KOPT-K1 (cell line): ENCODE data around the gene PTPRN2.

ENCODE experiments used
- H3K27ac ChIP-seq: fragments of 200-600 bp; sonication (generic); 2 replicates; pipeline ENCODE4 v1.5.1; 2016; ENCODE audit warnings: antibody characterized with exemption, mild to moderate bottlenecking, low read depth, low read length; ENCODE audit not compliant: poor library complexity, severe bottlenecking
- H3K36me3 ChIP-seq: fragments of 200-600 bp; sonication (generic); 2 replicates; pipeline ENCODE4 v1.5.1; 2017; ENCODE audit warnings: antibody characterized with exemption, mild to moderate bottlenecking, low read length, moderate library complexity; ENCODE audit not compliant: insufficient read depth
- H3K9me3 ChIP-seq: fragments of 200-600 bp; sonication (generic); 2 replicates; pipeline ENCODE4 v1.5.1; 2017; ENCODE audit warnings: antibody characterized with exemption, low read length, mild to moderate bottlenecking; ENCODE audit not compliant: insufficient read depth, poor library complexity, severe bottlenecking

The PTPRN2 gene

GRCh38 chr7:157863906-157864810 is 723.5 kb downstream of the PTPRN2 start:
- Histone ChIP-seq H3K27ac (no peak overlapping the region), H3K9me3 (peaks cover 17% of the 10 kb centered on the region), H3K36me3 (no peaks in the 10 kb centered on the region)

GRCh38 chr7:157863176-157863575 is 724.4 kb downstream of the PTPRN2 start:
- no peak overlapping the region for H3K27ac ChIP-seq
- peaks cover 10% of the 10 kb centered on the region for H3K9me3 ChIP-seq
- H3K36me3 ChIP-seq: no peaks in the 10 kb centered on the region

- H3K36me3 ChIP-seq: no peaks in the 10 kb centered on the region
- H3K27ac ChIP-seq: no peak overlapping the region
- peaks cover 5% of the 10 kb centered on the region for H3K9me3 ChIP-seq
Observed at GRCh38 chr7:157862731-157863130, 724.9 kb downstream of the PTPRN2 start.

- Histone ChIP-seq H3K9me3 (no peaks in the 10 kb centered on the region), H3K36me3 (no peaks in the 10 kb centered on the region), H3K27ac (no peak overlapping the region)
Observed at GRCh38 chr7:157861551-157861950, 726.1 kb downstream of the PTPRN2 start.

- H3K9me3 ChIP-seq: no peaks in the 10 kb centered on the region
- no peaks in the 10 kb centered on the region for H3K36me3 ChIP-seq
- H3K27ac ChIP-seq: no peak overlapping the region
Observed at GRCh38 chr7:157861031-157861491, 726.6 kb downstream of the PTPRN2 start.

GRCh38 chr7:157860406-157860805 is 727.2 kb downstream of the PTPRN2 start:
- Histone ChIP-seq H3K36me3 (no peaks in the 10 kb centered on the region), H3K9me3 (no peaks in the 10 kb centered on the region)

GRCh38 chr7:157859915-157860314 is 727.7 kb downstream of the PTPRN2 start:
- H3K27ac ChIP-seq: no peak overlapping the region
- no peaks in the 10 kb centered on the region for H3K9me3 ChIP-seq
- H3K36me3 ChIP-seq: no peaks in the 10 kb centered on the region

More at GRCh38 chr7:157860406-157860805, 727.2 kb downstream of the PTPRN2 start:
- H3K27ac ChIP-seq: no peak overlapping the region

- Histone ChIP-seq H3K36me3 (no peaks in the 10 kb centered on the region), H3K27ac (no peak overlapping the region), H3K9me3 (no peaks in the 10 kb centered on the region)
Observed at GRCh38 chr7:157857578-157858075, 730.0 kb downstream of the PTPRN2 start.

GRCh38 chr7:157856873-157857577 is 730.6 kb downstream of the PTPRN2 start:
- H3K9me3 ChIP-seq: no peaks in the 10 kb centered on the region
- H3K36me3 ChIP-seq: no peaks in the 10 kb centered on the region
- no peak overlapping the region for H3K27ac ChIP-seq

- H3K27ac ChIP-seq: no peak overlapping the region
- H3K9me3 ChIP-seq: no peaks in the 10 kb centered on the region
Observed at GRCh38 chr7:157855452-157856213, 732.0 kb downstream of the PTPRN2 start.

GRCh38 chr7:157855016-157855415 is 732.6 kb downstream of the PTPRN2 start:
- Histone ChIP-seq H3K27ac (no peak overlapping the region), H3K9me3 (no peaks in the 10 kb centered on the region), H3K36me3 (no peaks in the 10 kb centered on the region)

More at GRCh38 chr7:157855452-157856213, 732.0 kb downstream of the PTPRN2 start:
- no peaks in the 10 kb centered on the region for H3K36me3 ChIP-seq

- Histone ChIP-seq H3K36me3 (no peaks in the 10 kb centered on the region), H3K27ac (no peak overlapping the region), H3K9me3 (no peaks in the 10 kb centered on the region)
Observed at GRCh38 chr7:157854066-157854891, 733.3 kb downstream of the PTPRN2 start.

- no peak overlapping the region for H3K27ac ChIP-seq
- H3K36me3 ChIP-seq: no peaks in the 10 kb centered on the region
- no peaks in the 10 kb centered on the region for H3K9me3 ChIP-seq
Observed at GRCh38 chr7:157853789-157854065, 733.9 kb downstream of the PTPRN2 start.

GRCh38 chr7:157853076-157853788 is 734.4 kb downstream of the PTPRN2 start:
- Histone ChIP-seq H3K27ac (no peak overlapping the region), H3K9me3 (no peaks in the 10 kb centered on the region), H3K36me3 (no peaks in the 10 kb centered on the region)
